Neural cell (in vitro differentiated cells): ENCODE measurements around the gene CCT4. TPM values are rescaled to one million over a fixed set of nuclear protein-coding genes. Genes with fewer than 3 reads are reported as not detected.
A peak's percentile ranks its signal among the peaks of the same experiment; 100 is the strongest.
"Not testable (repeated sequence)": the region's sequence is repeated elsewhere in the genome, so short reads cannot be mapped to it uniquely, and the experiment has no call there.

ENCODE experiments used
- H2AFZ ChIP-seq: fragments of 200-600, 300-800 bp; sonication (generic), shearing (Covaris generic); 2 replicates; pipeline ENCODE4 v1.6.0; 2014; ENCODE audit warnings: low read depth, mild to moderate bottlenecking, antibody characterized with exemption, low read length, moderate library complexity
- H3F3A ChIP-seq: fragments of 200-600 bp; shearing (Covaris generic); 2 replicates; pipeline ENCODE4 v1.6.1; 2016; ENCODE audit warnings: mild to moderate bottlenecking, moderate library complexity, mixed read lengths, antibody characterized with exemption, low read length; ENCODE audit not compliant: insufficient read depth, poor library complexity, severe bottlenecking
- H3K27ac ChIP-seq: fragments of 200-600, 300-800 bp; sonication (generic), shearing (Covaris generic); 2 replicates; pipeline ENCODE4 v1.5.1; 2014; ENCODE audit warnings: mild to moderate bottlenecking, low read length, moderate library complexity
- H3K27me3 ChIP-seq: fragments of 300-800, 200-600 bp; sonication (generic), shearing (Covaris generic); 2 replicates; pipeline ENCODE4 v1.6.0; 2014; ENCODE audit warnings: mild to moderate bottlenecking, low read depth, low read length, moderate library complexity; ENCODE audit not compliant: insufficient read depth
- H3K36me3 ChIP-seq: fragments of 300-800, 200-600 bp; sonication (generic), shearing (Covaris generic); 2 replicates; pipeline ENCODE4 v1.5.1; 2014; ENCODE audit warnings: mild to moderate bottlenecking, antibody characterized with exemption, low read length, moderate library complexity; ENCODE audit not compliant: insufficient read depth
- H3K4me2 ChIP-seq: fragments of 300-800, 200-600 bp; sonication (generic), shearing (Covaris generic); 2 replicates; pipeline ENCODE4 v1.6.0; 2014; ENCODE audit warnings: mild to moderate bottlenecking, low read length
- H3K4me3 ChIP-seq: fragments of 300-800, 200-600 bp; sonication (generic), shearing (Covaris generic); 2 replicates; pipeline ENCODE4 v1.5.1; 2014; ENCODE audit warnings: mild to moderate bottlenecking, low read length, moderate library complexity
- H3K79me2 ChIP-seq: fragments of 200-600 bp; shearing (Covaris generic); replicated peaks from 2 replicates; pipeline ENCODE4 v1.6.0; 2014; ENCODE audit warnings: mild to moderate bottlenecking, low read length, moderate library complexity; ENCODE audit not compliant: insufficient read depth
- H3K9ac ChIP-seq: fragments of 300-800, 200-600 bp; sonication (generic), shearing (Covaris generic); 2 replicates; pipeline ENCODE4 v1.6.1; 2016; ENCODE audit warnings: mild to moderate bottlenecking, low read length, mixed read lengths
- H3K9me2 ChIP-seq: fragments of 200-600 bp; shearing (Covaris generic); 2 replicates; pipeline ENCODE4 v1.6.1; 2016; ENCODE audit warnings: mild to moderate bottlenecking, low read length, mixed read lengths; ENCODE audit not compliant: insufficient read depth
- H3K9me3 ChIP-seq: fragments of 200-600, 300-800 bp; sonication (generic), shearing (Covaris generic); 2 replicates; pipeline ENCODE4 v1.6.1; 2016; ENCODE audit warnings: mild to moderate bottlenecking, mixed run types, low read length, moderate library complexity, mixed read lengths
- H4K20me1 ChIP-seq: fragments of 200-600 bp; shearing (Covaris generic); 2 replicates; pipeline ENCODE4 v1.6.1; 2016; ENCODE audit warnings: mild to moderate bottlenecking, mixed run types; ENCODE audit not compliant: insufficient read depth
- CTCF ChIP-seq: fragments of 450-650 bp; IDR thresholded peaks from 2 replicates; pipeline ENCODE4 v1.5.1; 2014; ENCODE audit warnings: antibody characterized with exemption, mild to moderate bottlenecking, moderate library complexity; ENCODE audit not compliant: poor library complexity, severe bottlenecking
- EP300 ChIP-seq: fragments of 450-650 bp; conservative IDR thresholded peaks from 2 replicates; pipeline ENCODE4 v1.6.1; 2014; ENCODE audit warnings: antibody characterized with exemption, mild to moderate bottlenecking, moderate library complexity; ENCODE audit not compliant: poor library complexity, severe bottlenecking
- EZH2 ChIP-seq: fragments of 200-600, 300-800 bp; shearing (Covaris generic), sonication (generic); IDR thresholded peaks from 2 replicates; pipeline ENCODE4 v1.6.1; 2014; ENCODE audit warnings: antibody characterized with exemption, low read length, borderline replicate concordance, mild to moderate bottlenecking; ENCODE audit not compliant: insufficient read depth, poor library complexity, severe bottlenecking
- MXI1 ChIP-seq: fragments of 450-650 bp; conservative IDR thresholded peaks from 2 replicates; pipeline ENCODE4 v1.6.1; 2014; ENCODE audit warnings: antibody characterized with exemption, mild to moderate bottlenecking; ENCODE audit not compliant: poor library complexity, severe bottlenecking
- POLR2AphosphoS5 ChIP-seq: IDR thresholded peaks from 2 replicates; pipeline ENCODE4 v1.6.1; 2012
- RAD21 ChIP-seq: fragments of 450-650 bp; conservative IDR thresholded peaks from 2 replicates; pipeline ENCODE4 v1.6.1; 2014; ENCODE audit warnings: antibody characterized with exemption, mild to moderate bottlenecking, moderate library complexity
- REST ChIP-seq: IDR thresholded peaks from 2 replicates; pipeline ENCODE4 v1.6.1; 2012; ENCODE audit warnings: borderline replicate concordance
- SMC3 ChIP-seq: fragments of 450-650 bp; conservative IDR thresholded peaks from 2 replicates; pipeline ENCODE4 v1.6.1; 2014; ENCODE audit warnings: antibody characterized with exemption, mild to moderate bottlenecking, moderate library complexity; ENCODE audit not compliant: poor library complexity
- TAF1 ChIP-seq: IDR thresholded peaks from 2 replicates; pipeline ENCODE4 v1.6.1; 2012; ENCODE audit warnings: low read depth
- polyA plus RNA-seq: library from polyadenylated mRNA; depleted of rRNA; stranded (reverse); fragments of >200 nt; gene quantifications from 2 replicates; pipeline ENCODE4 v1.2.3, GENCODE V29; 2014

The CCT4 gene
- polyA plus RNA-seq, 1 donor from 2014 or later, result 140 TPM

- TF ChIP-seq REST, result no peak
- no peak for TF ChIP-seq MXI1
- no peak for TF ChIP-seq POLR2AphosphoS5
- no peak for TF ChIP-seq TAF1
- no peak for TF ChIP-seq RAD21
- no peak for TF ChIP-seq SMC3
- TF ChIP-seq EZH2, result no peak
- TF ChIP-seq CTCF, result no peak
- TF ChIP-seq EP300, result no peak
- Histone ChIP-seq H4K20me1 (no peaks in the 10 kb centered on the region), H3K36me3 (no peaks in the 10 kb centered on the region), H3K9ac (no peak overlapping the region), H3F3A (no peaks in the 10 kb centered on the region), H3K4me3 (peak overlapping the region; percentile 76), H3K79me2 (peaks cover 37% of the 10 kb centered on the region), H3K9me2 (no peaks in the 10 kb centered on the region), H3K9me3 (no peaks in the 10 kb centered on the region), H2AFZ (no peak overlapping the region), H3K4me2 (no peak overlapping the region), H3K27ac (no peak overlapping the region), H3K27me3 (no peaks in the 10 kb centered on the region)
Measured at GRCh38 chr2:61885896-61886603, 2.4 kb downstream of the CCT4 start.

GRCh38 chr2:61882850-61883249 is 5.6 kb downstream of the CCT4 start:
- Histone ChIP-seq H3K9me2 (no peaks in the 10 kb centered on the region), H3K27me3 (no peaks in the 10 kb centered on the region), H4K20me1 (no peaks in the 10 kb centered on the region), H3F3A (no peaks in the 10 kb centered on the region), H3K79me2 (peaks cover 35% of the 10 kb centered on the region), H3K9ac (no peak overlapping the region), H3K4me3 (no peak overlapping the region), H2AFZ (no peak overlapping the region), H3K9me3 (no peaks in the 10 kb centered on the region), H3K4me2 (no peak overlapping the region), H3K27ac (no peak overlapping the region), H3K36me3 (peaks cover 2% of the 10 kb centered on the region)
- TF ChIP-seq REST (no peak), RAD21 (no peak), EP300 (no peak), POLR2AphosphoS5 (no peak), TAF1 (no peak), EZH2 (no peak)

GRCh38 chr2:61879351-61879750 is 9.1 kb downstream of the CCT4 start:
- H3K9me3 ChIP-seq, H3K27ac ChIP-seq, H2AFZ ChIP-seq, H3K9ac ChIP-seq, H3F3A ChIP-seq, H3K27me3 ChIP-seq, H4K20me1 ChIP-seq, H3K4me3 ChIP-seq, H3K36me3 ChIP-seq, H3K4me2 ChIP-seq, H3K79me2 ChIP-seq, H3K9me2 ChIP-seq: not testable (repeated sequence)
